ENCODE measurements around the gene SMIM1.
A peak's percentile ranks its signal among the peaks of the same experiment; 100 is the strongest.

The SMIM1 gene

DNA sequence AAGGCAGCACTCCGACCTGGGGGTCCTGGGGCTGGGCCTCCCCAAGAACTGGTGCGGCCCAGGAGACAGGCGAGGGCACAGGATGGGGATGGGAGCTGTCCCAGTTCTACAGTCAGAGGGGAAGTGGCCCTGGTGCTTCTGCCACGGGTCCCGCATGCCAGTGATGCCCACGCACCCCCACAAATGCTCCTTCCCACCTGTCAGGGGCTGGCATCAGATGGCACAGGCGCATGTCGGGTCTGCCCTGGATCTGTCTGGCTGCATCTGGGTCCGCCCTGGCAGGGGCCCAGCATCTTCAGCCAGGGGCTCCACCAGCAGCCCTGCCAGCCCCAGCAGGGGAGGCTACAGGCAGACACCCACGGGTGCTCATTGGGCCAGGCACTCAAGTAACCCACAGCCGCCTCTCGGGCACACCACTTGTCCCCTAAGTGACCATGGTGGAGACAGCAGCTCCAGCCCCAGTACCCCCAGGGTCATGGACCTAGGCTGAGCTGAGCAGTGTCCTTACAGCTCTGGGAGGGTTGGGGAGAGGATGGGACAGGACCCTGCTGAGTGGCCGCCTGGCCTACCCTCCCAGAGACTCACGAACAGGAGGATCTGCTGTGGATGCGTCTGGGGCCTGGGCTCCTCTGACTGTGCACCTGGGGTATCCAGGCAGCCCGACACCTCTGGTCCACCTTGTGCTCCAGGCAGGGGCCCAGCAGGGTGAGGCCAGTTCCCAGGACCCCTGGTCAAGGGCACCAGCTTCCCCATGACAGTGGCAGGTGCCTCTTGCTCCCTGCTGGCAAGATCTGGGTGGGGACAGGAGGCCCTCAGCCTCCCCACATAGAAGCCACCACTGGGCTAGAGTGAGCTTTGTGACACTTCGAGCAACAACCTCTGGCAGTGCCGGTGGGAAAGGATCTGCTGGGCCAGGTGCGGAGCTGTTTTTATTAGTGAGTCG is 5.4 kb downstream of the SMIM1 start:
- no peak for DNase-seq

DNA sequence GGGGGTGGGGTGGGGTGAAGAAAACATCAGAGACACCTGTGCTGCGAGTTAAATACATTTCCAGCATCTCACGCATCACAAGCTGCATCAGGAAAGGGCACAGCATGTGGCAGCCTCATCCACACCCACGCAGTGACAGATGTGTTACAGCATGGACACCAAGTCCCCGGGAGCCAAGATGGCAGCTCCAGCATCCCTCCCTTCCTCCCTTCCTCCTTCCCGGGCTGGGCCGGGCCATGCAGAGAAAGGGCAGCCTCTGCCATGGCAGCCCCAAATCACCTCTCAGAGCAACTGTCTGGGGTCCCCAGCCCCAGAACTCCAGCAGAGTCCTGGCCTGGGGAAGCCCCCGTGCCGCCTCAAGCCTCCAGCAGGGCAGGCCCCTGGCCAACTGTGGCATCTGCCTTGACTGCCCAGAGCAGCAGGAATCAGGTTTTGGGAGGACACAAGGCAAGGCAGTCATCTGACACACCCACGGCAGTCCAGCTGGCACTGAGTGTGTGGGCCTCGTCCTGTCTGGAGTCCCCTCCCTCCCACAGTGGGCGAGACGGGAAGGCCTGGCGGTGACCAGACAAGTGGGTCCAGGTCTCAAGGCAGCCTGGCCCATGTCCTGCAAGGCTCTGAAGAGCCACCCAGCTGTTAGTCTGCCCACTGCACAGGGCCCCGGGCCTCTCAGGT is 6.2 kb downstream of the SMIM1 start:
- no peak for DNase-seq

GRCh38 chr1:3779265-3779911 is 6.8 kb downstream of the SMIM1 start:
- DNase-seq = no peak

- no peak for DNase-seq
Measured at GRCh38 chr1:3779912-3780416, 7.4 kb downstream of the SMIM1 start.

DNA sequence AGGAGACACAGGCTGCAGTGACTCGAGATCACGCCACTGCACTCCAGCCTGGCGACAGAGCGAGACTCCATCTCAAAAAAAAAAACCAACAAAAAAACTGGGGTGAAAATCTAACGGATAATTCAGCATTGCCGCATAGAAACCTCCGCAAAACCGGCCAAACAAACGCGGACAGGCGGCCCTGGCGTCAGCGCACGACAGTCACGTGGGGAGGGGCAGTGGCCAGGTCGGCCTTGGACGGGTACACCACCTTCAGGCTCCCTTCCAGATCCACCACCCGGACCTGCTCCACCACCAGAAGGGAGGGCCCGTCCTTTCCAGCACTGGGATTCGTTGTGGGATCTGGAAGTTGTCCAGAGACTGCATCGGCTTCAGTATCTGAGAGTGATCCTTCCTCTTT is 8.4 kb downstream of the SMIM1 start:
- DNase-seq = no peak

- no peak for DNase-seq
Measured at GRCh38 chr1:3783651-3784474, 11.3 kb downstream of the SMIM1 start.

- no peak for DNase-seq
Measured at GRCh38 chr1:3785045-3785444, 12.5 kb downstream of the SMIM1 start.

GRCh38 chr1:3785456-3786157 is 13.1 kb downstream of the SMIM1 start:
- no peak for DNase-seq

GRCh38 chr1:3786468-3787348 is 14.2 kb downstream of the SMIM1 start:
- DNase-seq = no peak

- peak; percentile 40 for DNase-seq
Measured at GRCh38 chr1:3787349-3787715, 14.8 kb downstream of the SMIM1 start.

DNA sequence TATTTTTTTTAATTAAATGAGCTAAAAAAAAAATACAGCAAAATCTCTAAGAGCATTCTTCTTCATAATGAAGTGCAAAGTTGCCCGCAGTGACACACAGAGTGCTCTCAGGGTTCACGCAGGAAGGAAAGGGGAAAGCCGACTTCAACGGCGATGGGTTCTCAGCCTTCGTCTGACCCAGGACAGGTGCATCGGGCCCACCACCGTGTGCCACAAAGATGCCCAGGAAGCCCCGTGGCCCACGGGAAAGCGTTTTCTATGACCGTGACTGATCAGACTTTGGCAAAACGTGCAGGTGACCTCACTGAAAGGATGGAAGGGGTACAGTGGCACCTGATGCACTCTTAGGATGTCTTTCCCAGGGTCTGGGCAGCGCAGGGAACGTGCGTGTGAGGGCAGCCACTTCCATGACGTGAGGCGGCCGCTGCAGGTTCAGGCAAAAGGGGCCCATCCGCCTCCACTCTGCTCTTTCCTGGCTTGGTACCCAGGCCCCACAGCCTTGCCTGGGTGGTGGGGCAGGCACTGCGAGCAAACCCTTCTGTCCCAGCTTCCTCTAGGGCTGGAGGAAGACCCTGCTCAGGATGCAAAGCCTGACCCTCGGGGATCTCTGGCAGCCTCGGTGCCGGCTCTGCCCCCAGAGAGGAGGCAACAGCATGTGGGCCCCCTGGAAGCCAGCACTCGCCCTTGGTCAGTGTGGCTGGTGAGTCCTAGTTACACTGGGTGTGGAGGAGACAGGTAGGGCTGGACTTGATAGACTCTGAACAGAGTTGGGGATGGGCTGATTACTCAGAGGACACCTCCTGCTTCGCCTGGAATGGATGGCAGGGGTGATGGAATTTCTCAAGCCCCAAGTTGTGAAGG is 15.4 kb downstream of the SMIM1 start:
- no peak for DNase-seq

DNA sequence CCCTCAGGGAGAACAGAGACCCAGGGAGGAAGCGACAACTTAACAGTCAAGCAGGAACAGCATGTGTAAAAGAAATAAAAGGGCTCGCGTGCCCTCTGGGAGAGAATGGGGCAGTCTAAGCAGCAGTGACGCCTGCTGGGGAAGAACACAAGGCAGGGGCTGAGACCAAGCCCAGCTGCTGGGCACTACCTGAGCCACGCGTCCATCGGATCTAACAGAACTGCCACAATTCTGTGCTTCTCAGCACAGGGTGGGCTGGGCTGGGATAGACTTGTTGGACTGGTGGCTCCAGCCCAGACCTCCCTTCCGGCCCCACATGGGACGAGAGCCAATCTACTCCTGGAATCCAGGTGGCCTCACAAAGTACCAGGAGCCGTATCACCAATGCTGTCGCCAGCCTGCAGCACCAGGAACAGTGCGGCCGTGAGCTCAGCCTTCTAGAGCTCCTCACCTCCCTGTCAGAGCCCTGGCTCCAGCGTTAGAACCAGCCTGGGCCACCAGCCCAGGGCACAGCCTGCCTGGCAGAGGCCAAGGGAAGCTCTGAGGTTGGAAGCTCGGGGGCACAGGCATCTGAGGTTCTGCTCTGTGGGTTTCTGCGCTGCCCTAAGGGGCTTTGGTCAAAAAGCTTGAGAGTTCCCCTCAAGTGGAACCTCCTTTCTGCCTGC is 16.3 kb downstream of the SMIM1 start:
- no peak for DNase-seq

- DNase-seq = no peak
Measured at GRCh38 chr1:3789421-3790300, 17.1 kb downstream of the SMIM1 start.

GRCh38 chr1:3790500-3790923 is 18.0 kb downstream of the SMIM1 start:
- DNase-seq = no peak

GRCh38 chr1:3790952-3791351 is 18.4 kb downstream of the SMIM1 start:
- DNase-seq = no peak

- no peak for DNase-seq
Measured at GRCh38 chr1:3795453-3796214, 23.1 kb downstream of the SMIM1 start.
